Subcutaneous adipose tissue (tissue), 4 donors: Measurements from ENCODE around the gene ANP32A. TPM values are rescaled to one million over a fixed set of nuclear protein-coding genes. Genes with fewer than 3 reads are reported as not detected.

Source experiments
- CTCF ChIP-seq: fragments of 450-650 bp; IDR thresholded peaks from one replicate; pipeline ENCODE4 v1.5.1; 2016; ENCODE audit warnings: low read depth, mild to moderate bottlenecking, control low read depth, antibody characterized with exemption, moderate library complexity
- total RNA-seq, 4 donors: library from RNA; depleted of rRNA; stranded (reverse); fragments of >200 nt; gene quantifications; one replicate each; pipeline ENCODE4 v1.1.0, GENCODE V29; 2016

Gene ANP32A
- total RNA-seq, 4 donors from 2014 or later = 55.9 to 88.2 (median 66.2) TPM

DNA sequence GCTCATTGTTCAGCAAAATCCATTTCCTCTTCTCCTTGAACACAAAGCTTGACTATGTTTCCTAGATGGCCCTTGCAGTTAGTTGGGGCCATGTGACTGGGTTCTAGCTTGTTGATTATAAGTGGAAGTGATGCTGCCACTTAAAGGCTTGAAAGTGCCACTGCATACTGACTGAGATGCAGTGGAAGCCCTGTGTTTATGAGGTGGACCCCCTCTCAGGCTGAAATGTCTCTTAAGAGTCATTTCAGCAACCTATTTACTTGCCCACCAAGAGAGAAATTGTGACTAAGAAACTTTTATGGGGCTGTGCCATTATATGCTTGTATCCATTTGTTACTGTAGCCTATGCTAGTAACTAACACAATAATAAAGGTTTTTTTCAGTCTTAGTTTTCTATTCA is 8.4 kb upstream of the ANP32A start:
- TF ChIP-seq CTCF = no peak

GRCh38 chr15:68823561-68823960 is 2.9 kb upstream of the ANP32A start:
- TF ChIP-seq CTCF = no peak

GRCh38 chr15:68822818-68823217 is 2.1 kb upstream of the ANP32A start:
- no peak for TF ChIP-seq CTCF

- no peak for TF ChIP-seq CTCF
These were observed 1.2 kb upstream of the ANP32A start for GRCh38 chr15:68821841-68822381.

GRCh38 chr15:68821190-68821840 is 620 bp upstream of the ANP32A start:
- no peak for TF ChIP-seq CTCF

GRCh38 chr15:68819495-68820294 is 1.0 kb downstream of the ANP32A start:
- no peak for TF ChIP-seq CTCF

- TF ChIP-seq CTCF = no peak
These were observed 1.8 kb downstream of the ANP32A start for GRCh38 chr15:68818769-68819494.
